RWPE2 (cell line): ENCODE data around the gene ZNRF4.

ENCODE experiments used
- ATAC-seq: fragments of 200-7000 bp; cut with Tn5 transposase; 3 replicates; pipeline ENCODE4 v1.9.1; 2021; ENCODE audit warnings: low read depth
- DNase-seq: peaks from one replicate; pipeline ENCODE4 v3.0.0-alpha.2; 2020; ENCODE audit warnings: low spot score
- H3K27ac ChIP-seq: fragments of 450-650 bp; 2 replicates; pipeline ENCODE4 v1.5.1; 2017; ENCODE audit warnings: mild to moderate bottlenecking; ENCODE audit not compliant: poor library complexity, severe bottlenecking
- H3K27me3 ChIP-seq: fragments of 250-450 bp; sonication (Bioruptor Pico); 2 replicates; pipeline ENCODE4 v1.5.1; 2021; ENCODE audit warnings: mild to moderate bottlenecking, moderate library complexity; ENCODE audit not compliant: insufficient read depth, poor library complexity, severe bottlenecking
- H3K36me3 ChIP-seq: fragments of 250-450 bp; sonication (Bioruptor Pico); 2 replicates; pipeline ENCODE4 v1.5.1; 2020; ENCODE audit warnings: low read depth, mild to moderate bottlenecking, moderate library complexity
- H3K4me1 ChIP-seq: fragments of 250-450 bp; sonication (Bioruptor Pico); 2 replicates; pipeline ENCODE4 v1.5.1; 2021; ENCODE audit warnings: mild to moderate bottlenecking, moderate library complexity; ENCODE audit not compliant: insufficient read depth, poor library complexity, severe bottlenecking
- H3K4me3 ChIP-seq: fragments of 250-450 bp; sonication (Bioruptor Pico); 2 replicates; pipeline ENCODE4 v1.5.1; 2021; ENCODE audit warnings: mild to moderate bottlenecking, moderate library complexity; ENCODE audit not compliant: severe bottlenecking
- H3K9me3 ChIP-seq: fragments of 250-450 bp; sonication (Bioruptor Pico); 2 replicates; pipeline ENCODE4 v1.5.1; 2021; ENCODE audit warnings: mild to moderate bottlenecking, moderate library complexity; ENCODE audit not compliant: severe bottlenecking
- TF ChIP-seq, protein P1 (sequence below): fragments of 450-650 bp; IDR thresholded peaks from one replicate; pipeline ENCODE4 v1.5.1; 2017; ENCODE audit warnings: mild to moderate bottlenecking, moderate library complexity; ENCODE audit not compliant: poor library complexity, severe bottlenecking

The ZNRF4 gene

DNA sequence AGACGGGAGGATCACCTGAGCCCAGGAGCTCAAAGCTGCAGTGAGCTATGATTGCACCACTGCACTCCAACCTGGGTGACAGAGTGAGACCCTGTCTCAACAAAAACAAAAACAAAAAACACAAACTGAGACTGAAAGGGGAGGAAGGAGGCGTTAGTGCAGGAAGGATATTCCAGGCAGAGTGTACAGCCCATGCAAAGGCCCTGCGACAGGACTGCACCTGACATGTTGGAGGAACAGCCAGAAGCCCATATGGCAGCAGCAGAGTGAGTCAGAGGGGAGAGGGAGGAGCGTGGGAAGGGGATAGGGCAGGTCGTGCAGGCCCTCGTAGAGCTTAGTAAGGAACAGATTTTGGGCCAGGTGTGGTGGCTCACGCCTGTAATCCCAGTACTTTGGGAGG, 3.2 kb downstream of the ZNRF4 start:
- Histone ChIP-seq H3K9me3 (no peaks in the 10 kb centered on the region), H3K27ac (no peak overlapping the region), H3K4me1 (no peaks in the 10 kb centered on the region), H3K4me3 (no peak overlapping the region), H3K27me3 (no peaks in the 10 kb centered on the region), H3K36me3 (no peaks in the 10 kb centered on the region)
- DNase-seq (no peak), ATAC-seq (no peak)
- TF ChIP-seq, protein P1, sequence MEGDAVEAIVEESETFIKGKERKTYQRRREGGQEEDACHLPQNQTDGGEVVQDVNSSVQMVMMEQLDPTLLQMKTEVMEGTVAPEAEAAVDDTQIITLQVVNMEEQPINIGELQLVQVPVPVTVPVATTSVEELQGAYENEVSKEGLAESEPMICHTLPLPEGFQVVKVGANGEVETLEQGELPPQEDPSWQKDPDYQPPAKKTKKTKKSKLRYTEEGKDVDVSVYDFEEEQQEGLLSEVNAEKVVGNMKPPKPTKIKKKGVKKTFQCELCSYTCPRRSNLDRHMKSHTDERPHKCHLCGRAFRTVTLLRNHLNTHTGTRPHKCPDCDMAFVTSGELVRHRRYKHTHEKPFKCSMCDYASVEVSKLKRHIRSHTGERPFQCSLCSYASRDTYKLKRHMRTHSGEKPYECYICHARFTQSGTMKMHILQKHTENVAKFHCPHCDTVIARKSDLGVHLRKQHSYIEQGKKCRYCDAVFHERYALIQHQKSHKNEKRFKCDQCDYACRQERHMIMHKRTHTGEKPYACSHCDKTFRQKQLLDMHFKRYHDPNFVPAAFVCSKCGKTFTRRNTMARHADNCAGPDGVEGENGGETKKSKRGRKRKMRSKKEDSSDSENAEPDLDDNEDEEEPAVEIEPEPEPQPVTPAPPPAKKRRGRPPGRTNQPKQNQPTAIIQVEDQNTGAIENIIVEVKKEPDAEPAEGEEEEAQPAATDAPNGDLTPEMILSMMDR = no peak

DNA sequence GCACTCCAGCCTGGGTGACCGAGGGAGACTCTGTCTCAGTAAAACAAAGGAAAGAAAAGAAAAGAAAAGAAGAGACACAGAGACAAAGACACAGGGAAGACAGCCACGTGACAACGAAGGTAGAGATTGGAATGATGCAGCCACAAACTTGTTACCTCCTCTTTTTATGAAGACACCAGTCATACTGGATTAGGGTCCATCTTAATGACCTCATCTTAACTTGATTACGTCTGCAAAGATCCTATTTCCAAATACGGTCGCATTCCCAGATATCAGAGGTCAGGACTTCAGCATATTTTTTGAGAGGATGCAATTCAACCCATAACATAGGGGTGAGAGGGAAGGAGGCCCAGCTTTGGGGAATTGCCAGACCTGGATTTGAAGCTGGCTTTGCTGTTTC, 4.1 kb downstream of the ZNRF4 start:
- Histone ChIP-seq H3K27ac (no peak overlapping the region), H3K4me3 (no peak overlapping the region), H3K27me3 (no peaks in the 10 kb centered on the region), H3K9me3 (no peaks in the 10 kb centered on the region), H3K36me3 (no peaks in the 10 kb centered on the region), H3K4me1 (no peaks in the 10 kb centered on the region)
- ATAC-seq = no peak
- TF ChIP-seq, protein P1 = no peak
- DNase-seq = no peak

DNA sequence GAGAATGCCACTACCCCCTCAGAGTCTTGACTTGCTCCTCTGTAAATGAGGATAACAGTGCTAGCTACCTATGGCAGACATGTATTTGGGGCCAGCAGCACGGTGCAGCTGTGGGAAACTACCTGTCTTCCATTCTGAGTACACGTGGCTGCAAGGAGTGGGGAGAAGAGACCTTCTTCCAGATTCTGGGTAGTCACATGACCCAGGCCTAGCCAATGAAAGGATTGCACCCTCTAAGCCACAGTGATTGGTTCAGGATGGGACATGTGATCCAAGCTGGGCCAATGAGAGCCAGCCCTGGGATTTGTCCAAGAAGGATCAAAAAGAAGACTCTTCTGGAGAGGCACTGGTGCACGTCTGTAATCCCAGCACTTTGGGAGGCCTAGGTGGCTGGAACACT, 5.5 kb downstream of the ZNRF4 start:
- H3K27ac ChIP-seq = no peak overlapping the region
- no peaks in the 10 kb centered on the region for H3K36me3 ChIP-seq
- no peaks in the 10 kb centered on the region for H3K4me1 ChIP-seq
- no peak overlapping the region for H3K4me3 ChIP-seq
- ATAC-seq = no peak
- no peaks in the 10 kb centered on the region for H3K9me3 ChIP-seq
- DNase-seq = no peak
- TF ChIP-seq, protein P1 = no peak
- H3K27me3 ChIP-seq = no peaks in the 10 kb centered on the region

DNA sequence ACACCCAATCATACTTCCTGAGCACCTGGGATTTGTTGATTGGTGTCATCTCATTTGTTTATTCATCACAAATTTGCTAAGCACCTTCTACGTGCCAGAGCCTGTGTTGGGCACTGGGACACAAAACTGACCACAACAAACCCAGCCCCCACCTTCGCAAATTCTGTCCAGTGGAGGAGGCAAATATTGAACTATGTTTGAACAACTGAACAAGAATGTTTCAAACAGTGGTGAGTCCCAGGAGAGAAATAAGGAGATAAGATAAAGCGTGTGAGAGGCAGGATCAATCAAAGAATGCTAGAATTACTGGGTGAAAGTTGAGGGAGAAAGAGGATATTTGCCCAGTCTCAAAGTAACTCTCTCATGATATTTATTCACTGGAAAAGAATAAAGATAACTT, 8.7 kb downstream of the ZNRF4 start:
- ATAC-seq = no peak

DNA sequence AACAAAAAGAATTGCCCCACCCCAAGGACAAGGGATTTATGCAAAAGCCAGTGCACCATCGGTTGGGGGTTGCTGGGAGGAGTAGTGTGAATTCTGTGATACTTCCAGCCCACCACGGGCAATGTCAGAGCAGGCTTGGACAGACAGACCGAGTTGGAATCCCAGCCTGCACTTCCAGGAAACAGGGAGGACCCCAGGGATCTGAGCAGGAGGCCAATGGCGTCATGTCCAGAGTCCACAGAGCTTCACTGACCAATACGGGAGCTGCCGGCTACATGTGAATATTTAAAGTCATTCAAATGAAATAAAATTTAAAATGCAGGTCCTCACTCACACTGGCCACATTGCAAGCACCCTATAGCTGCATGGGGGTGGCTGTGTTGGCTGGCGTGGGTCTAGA, 10.9 kb downstream of the ZNRF4 start:
- peaks cover 11% of the 10 kb centered on the region for H3K4me1 ChIP-seq
- no peak overlapping the region for H3K27ac ChIP-seq
- H3K36me3 ChIP-seq = no peaks in the 10 kb centered on the region
- H3K4me3 ChIP-seq = no peak overlapping the region
- ATAC-seq (no peak), DNase-seq (no peak)
- TF ChIP-seq, protein P1 = no peak
- H3K27me3 ChIP-seq = no peaks in the 10 kb centered on the region
- H3K9me3 ChIP-seq = no peaks in the 10 kb centered on the region

More for the DNA sequence above, 8.7 kb downstream of the ZNRF4 start:
- no peaks in the 10 kb centered on the region for H3K27me3 ChIP-seq
- TF ChIP-seq, protein P1 = no peak
- no peak overlapping the region for H3K4me3 ChIP-seq
- no peaks in the 10 kb centered on the region for H3K36me3 ChIP-seq
- H3K4me1 ChIP-seq = no peaks in the 10 kb centered on the region
- H3K9me3 ChIP-seq = no peaks in the 10 kb centered on the region
- DNase-seq = no peak
- no peak overlapping the region for H3K27ac ChIP-seq
